HG02884 (cell line): ENCODE data around the gene RGS3.

Experiments
- ATAC-seq: cut with Tn5 transposase; IDR thresholded peaks from one replicate; pipeline ENCODE4 v1.9.1; 2021; ENCODE audit warnings: mild to moderate bottlenecking, moderate library complexity; ENCODE audit not compliant: unreplicated experiment

The RGS3 gene

GRCh38 chr9:113509463-113509862 is 45.9 kb downstream of the RGS3 start:
- no peak for ATAC-seq

- no peak for ATAC-seq
These were observed 47.6 kb downstream of the RGS3 start for GRCh38 chr9:113511047-113511521.

GRCh38 chr9:113511856-113512761 is 48.6 kb downstream of the RGS3 start:
- peak; percentile 54 for ATAC-seq

- ATAC-seq: no peak
These were observed 49.6 kb downstream of the RGS3 start for GRCh38 chr9:113513111-113513510.

- no peak for ATAC-seq
These were observed 50.0 kb downstream of the RGS3 start for GRCh38 chr9:113513536-113513935.

GRCh38 chr9:113514061-113514460 is 50.5 kb downstream of the RGS3 start:
- ATAC-seq: no peak

- no peak for ATAC-seq
These were observed 51.2 kb downstream of the RGS3 start for GRCh38 chr9:113514748-113515147.

GRCh38 chr9:113515862-113516261 is 52.3 kb downstream of the RGS3 start:
- ATAC-seq: no peak

- ATAC-seq: peak; percentile 83
These were observed 53.5 kb downstream of the RGS3 start for GRCh38 chr9:113516840-113517577.

- ATAC-seq: no peak
These were observed 56.0 kb downstream of the RGS3 start for GRCh38 chr9:113519426-113520108.

- ATAC-seq: no peak
These were observed 56.6 kb downstream of the RGS3 start for GRCh38 chr9:113520109-113520642.

- no peak for ATAC-seq
These were observed 58.2 kb downstream of the RGS3 start for GRCh38 chr9:113521693-113522255.

GRCh38 chr9:113522419-113522818 is 58.9 kb downstream of the RGS3 start:
- no peak for ATAC-seq

GRCh38 chr9:113522858-113523257 is 59.3 kb downstream of the RGS3 start:
- no peak for ATAC-seq

GRCh38 chr9:113523421-113524141 is 60.1 kb downstream of the RGS3 start:
- ATAC-seq: peak; percentile 88

GRCh38 chr9:113524468-113524867 is 60.9 kb downstream of the RGS3 start:
- ATAC-seq: no peak

GRCh38 chr9:113525205-113525604 is 61.7 kb downstream of the RGS3 start:
- no peak for ATAC-seq

- ATAC-seq: no peak
These were observed 62.3 kb downstream of the RGS3 start for GRCh38 chr9:113525831-113526230.

- no peak for ATAC-seq
These were observed 62.8 kb downstream of the RGS3 start for GRCh38 chr9:113526231-113526746.

- ATAC-seq: no peak
These were observed 63.3 kb downstream of the RGS3 start for GRCh38 chr9:113526841-113527240.
